ENCODE measurements around the gene MRPS34. TPM values are rescaled to one million over a fixed set of nuclear protein-coding genes. Genes with fewer than 3 reads are reported as not detected.
"Not testable (repeated sequence)": the region's sequence is repeated elsewhere in the genome, so short reads cannot be mapped to it uniquely, and the experiment has no call there.

MRPS34 gene
- total RNA-seq, 1 donor from 2014 or later: 75.1 TPM

- Mint-ChIP-seq H3K27me3 (ENCODE audit: unreplicated experiment) (no peaks in the 10 kb centered on the region), H3K27ac (ENCODE audit: unreplicated experiment) (no peak overlapping the region), H3K9me3 (ENCODE audit: unreplicated experiment) (peaks cover 3% of the 10 kb centered on the region), H3K36me3 (ENCODE audit: unreplicated experiment) (peaks cover 5% of the 10 kb centered on the region), H3K4me3 (ENCODE audit: unreplicated experiment) (no peak overlapping the region), H3K4me1 (ENCODE audit: low read depth, unreplicated experiment) (peaks cover 2% of the 10 kb centered on the region)
- no peak for TF ChIP-seq CTCF (IDR thresholded peaks at IDR 0.05; ENCODE audit: partially characterized antibody, unreplicated experiment)
- DNase-seq: no peak
Measured at GRCh38 chr16:1809281-1809801, 36.4 kb upstream of the MRPS34 start.

- H3K9me3 Mint-ChIP-seq (ENCODE audit: unreplicated experiment): peaks cover 1% of the 10 kb centered on the region
- peaks cover 5% of the 10 kb centered on the region for H3K36me3 Mint-ChIP-seq (ENCODE audit: unreplicated experiment)
- no peak overlapping the region for H3K4me3 Mint-ChIP-seq (ENCODE audit: unreplicated experiment)
- DNase-seq: no peak
- H3K4me1 Mint-ChIP-seq (ENCODE audit: low read depth, unreplicated experiment): peaks cover 2% of the 10 kb centered on the region
- no peak overlapping the region for H3K27ac Mint-ChIP-seq (ENCODE audit: unreplicated experiment)
- H3K27me3 Mint-ChIP-seq (ENCODE audit: unreplicated experiment): no peaks in the 10 kb centered on the region
- TF ChIP-seq CTCF (IDR thresholded peaks at IDR 0.05; ENCODE audit: partially characterized antibody, unreplicated experiment): no peak
Measured at GRCh38 chr16:1808691-1809090, 35.8 kb upstream of the MRPS34 start.

GRCh38 chr16:1807626-1808025 lies 34.7 kb upstream of the MRPS34 start:
- Mint-ChIP-seq H3K27me3 (ENCODE audit: unreplicated experiment) (no peaks in the 10 kb centered on the region), H3K27ac (ENCODE audit: unreplicated experiment) (no peak overlapping the region), H3K4me3 (ENCODE audit: unreplicated experiment) (no peak overlapping the region), H3K4me1 (ENCODE audit: low read depth, unreplicated experiment) (peaks cover 2% of the 10 kb centered on the region), H3K9me3 (ENCODE audit: unreplicated experiment) (peaks cover 1% of the 10 kb centered on the region), H3K36me3 (ENCODE audit: unreplicated experiment) (peaks cover 5% of the 10 kb centered on the region)
- TF ChIP-seq CTCF (IDR thresholded peaks at IDR 0.05; ENCODE audit: partially characterized antibody, unreplicated experiment): no peak
- DNase-seq: no peak

GRCh38 chr16:1800701-1801100 lies 27.8 kb upstream of the MRPS34 start:
- Mint-ChIP-seq H3K27me3 (ENCODE audit: unreplicated experiment) (peaks cover 3% of the 10 kb centered on the region), H3K36me3 (ENCODE audit: unreplicated experiment) (peaks cover 20% of the 10 kb centered on the region), H3K9me3 (ENCODE audit: unreplicated experiment) (peaks cover 12% of the 10 kb centered on the region), H3K4me3 (ENCODE audit: unreplicated experiment) (no peak overlapping the region), H3K27ac (ENCODE audit: unreplicated experiment) (no peak overlapping the region), H3K4me1 (ENCODE audit: low read depth, unreplicated experiment) (no peaks in the 10 kb centered on the region)
- DNase-seq: no peak
- TF ChIP-seq CTCF (IDR thresholded peaks at IDR 0.05; ENCODE audit: partially characterized antibody, unreplicated experiment): no peak

- H3K27me3 Mint-ChIP-seq (ENCODE audit: unreplicated experiment); H3K4me3 Mint-ChIP-seq (ENCODE audit: unreplicated experiment); H3K4me1 Mint-ChIP-seq (ENCODE audit: low read depth, unreplicated experiment); H3K27ac Mint-ChIP-seq (ENCODE audit: unreplicated experiment); DNase-seq: not testable (repeated sequence)
- Mint-ChIP-seq H3K9me3 (ENCODE audit: unreplicated experiment) (peaks cover 12% of the 10 kb centered on the region), H3K36me3 (ENCODE audit: unreplicated experiment) (peaks cover 20% of the 10 kb centered on the region)
Measured at GRCh38 chr16:1799263-1799662, 26.3 kb upstream of the MRPS34 start.
